T-cell (primary cell): ENCODE measurements around the gene TMEM200B. TPM values are rescaled to one million over a fixed set of nuclear protein-coding genes. Genes with fewer than 3 reads are reported as not detected.
"Not testable (repeated sequence)": the region's sequence is repeated elsewhere in the genome, so short reads cannot be mapped to it uniquely, and the experiment has no call there.

ENCODE experiments used
- ATAC-seq, 4 experiments: fragments of 200-7000 bp in 3 of 4; fragments of 150-1000 bp in 1 of 4; cut with Tn5 transposase; replicated peaks in 1 of 4; 1 replicate in 3 of 4; 2 replicates in 1 of 4; pipeline ENCODE4 v1.10.0; 2021; ENCODE audit warnings: moderate library complexity in 3 of 4, mild to moderate bottlenecking in 2 of 4, moderate number of reproducible peaks in 1 of 4
- CTCF ChIA-PET, 2 donors: fragments of 300-600 bp; sonication (Branson Sonifier 250); formaldehyde crosslinking; loops; one replicate each; lab custom pipeline; 2022; ENCODE audit warnings: antibody characterized with exemption in 2 of 2; lab: Charles Lee
- POLR2A ChIA-PET, 2 donors: fragments of 300-600 bp; sonication (Branson Sonifier 250); formaldehyde crosslinking; loops; one replicate each; lab custom pipeline; 2022; ENCODE audit warnings: antibody characterized with exemption in 2 of 2; lab: Charles Lee
- DNase-seq, 35 experiments: peaks; one replicate each; pipeline versions ENCODE4 v3.0.0 to v3.0.0-alpha.2; 2013 to 2023
- H3K27ac ChIP-seq: one replicate; pipeline ENCODE4 v1.5.1; 2013; ENCODE audit warnings: low read length
- H3K27me3 ChIP-seq, 2 experiments: replicated peaks in 1 of 2; 1 replicate in 1 of 2; 2 replicates in 1 of 2; pipeline versions ENCODE4 v1.6.1 to v1.7.0; 2013; ENCODE audit warnings: low read length in 1 of 2, mixed read lengths in 1 of 2; ENCODE audit not compliant: control insufficient read depth in 2 of 2, insufficient read depth in 2 of 2; ENCODE audit errors: extremely low read depth in 1 of 2
- H3K36me3 ChIP-seq, 2 donors: 1 replicate in 1 of 2; 2 replicates in 1 of 2; pipeline versions ENCODE4 v1.6.1 to v1.7.0; 2013; ENCODE audit warnings: low read length in 1 of 2; ENCODE audit not compliant: control insufficient read depth in 2 of 2, insufficient read depth in 1 of 2; ENCODE audit errors: extremely low read depth in 1 of 2
- H3K4me1 ChIP-seq, 2 experiments: 1 replicate in 1 of 2; 2 replicates in 1 of 2; pipeline versions ENCODE4 v1.6.1 to v1.7.0; 2013; ENCODE audit warnings: low read length in 2 of 2, mixed read lengths in 1 of 2; ENCODE audit not compliant: insufficient read depth in 2 of 2, control insufficient read depth in 1 of 2; ENCODE audit errors: extremely low read depth in 1 of 2
- H3K4me3 ChIP-seq, 2 donors: 1 replicate in 1 of 2; 2 replicates in 1 of 2; pipeline versions ENCODE4 v1.5.1 to v1.7.0; 2013; ENCODE audit warnings: mild to moderate bottlenecking in 2 of 2, low read length in 1 of 2, moderate library complexity in 1 of 2; ENCODE audit not compliant: control insufficient read depth in 1 of 2; ENCODE audit errors: extremely low read depth in 1 of 2
- H3K9me3 ChIP-seq: 2 replicates; pipeline ENCODE4 v1.7.0; 2013
- H3K27ac Mint-ChIP-seq, 2 donors: one replicate each; pipeline ENCODE4 v1.8.0; 2020 to 2021; ENCODE audit warnings: mild to moderate bottlenecking in 2 of 2, mixed read lengths in 2 of 2
- H3K27me3 Mint-ChIP-seq, 2 donors: one replicate each; pipeline ENCODE4 v1.8.0; 2021 to 2022; ENCODE audit warnings: mixed read lengths in 2 of 2
- H3K36me3 Mint-ChIP-seq: one replicate; pipeline ENCODE4 v1.8.0; 2021; ENCODE audit warnings: mixed read lengths
- H3K4me1 Mint-ChIP-seq, 3 donors: one replicate each; pipeline ENCODE4 v1.8.0; 2020 to 2022; ENCODE audit warnings: mixed read lengths in 3 of 3, mild to moderate bottlenecking in 1 of 3
- H3K4me3 Mint-ChIP-seq, 3 donors: one replicate each; pipeline ENCODE4 v1.8.0; 2020 to 2022; ENCODE audit warnings: mild to moderate bottlenecking in 3 of 3, mixed read lengths in 3 of 3, moderate library complexity in 3 of 3
- H3K9me3 Mint-ChIP-seq, 3 donors: one replicate each; pipeline ENCODE4 v1.8.0; 2020 to 2022; ENCODE audit warnings: mixed read lengths in 3 of 3
- WGBS: methylation state at CpG from one replicate; pipeline ENCODE4 v1.1.5; 2013; ENCODE audit warnings: missing lambda C conversion rate; ENCODE audit not compliant: insufficient coverage; 5-methylcytosine and 5-hydroxymethylcytosine counted together
- total RNA-seq, 35 experiments: library from RNA in 6 of 35; stranded (reverse) in 6 of 35; fragments of 120-200 nt in 1 of 35; gene quantifications; one replicate each; pipeline versions ENCODE4 v1.2.1 to v1.2.4 and lab custom pipeline; 2013 to 2026

The TMEM200B gene
- total RNA-seq, 5 donors from 2014 or later (not counting 1 experiment from before 2014, with no cell fraction given): 0.12 to 0.16 (median 0.16) TPM; not detected in 2

DNA sequence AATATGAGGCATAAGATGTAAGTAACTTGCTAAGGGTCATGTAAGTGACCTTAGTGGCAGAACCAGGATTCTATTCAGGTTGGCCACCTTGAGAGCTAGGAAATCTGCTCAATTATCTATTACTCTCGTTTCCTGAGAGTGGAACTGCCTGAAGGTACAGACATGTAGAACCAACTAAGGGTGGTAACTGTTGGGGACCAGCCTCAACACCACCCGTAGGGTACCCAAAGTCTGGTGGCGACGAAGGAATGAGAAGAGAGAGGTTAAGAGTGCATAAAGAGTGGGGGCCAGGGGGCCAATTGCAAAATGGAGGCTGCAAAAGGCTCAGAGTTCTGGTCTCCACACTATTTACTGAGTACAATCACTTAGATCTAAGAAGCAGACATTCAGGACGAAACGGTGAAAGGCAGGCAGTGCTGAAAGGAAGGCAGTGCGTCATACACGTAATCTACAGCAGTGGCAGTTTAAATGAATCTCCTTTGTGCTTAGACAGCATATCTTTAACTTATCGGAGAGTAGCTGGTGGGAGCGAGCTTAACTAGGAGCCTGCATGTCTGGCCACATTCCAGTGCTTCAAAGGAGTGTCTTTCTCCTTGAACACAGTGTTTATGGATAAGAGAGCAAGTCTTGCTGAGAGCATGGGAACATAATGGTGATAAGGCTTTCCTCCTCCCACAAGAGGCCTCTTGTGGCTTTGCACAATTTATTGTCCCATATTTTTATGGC is 33.0 kb upstream of the TMEM200B start:
- H3K9me3 Mint-ChIP-seq: no peaks in the 10 kb centered on the region
- ChIA-PET POLR2A (no interaction called here), CTCF (interaction anchor here in 1 of 2 donors (0.6 kb wide), 1 partner anchor 27 kb away, joined by 3 read pairs; no protein-coding TSS in a partner anchor)
- H3K4me3 Mint-ChIP-seq: no peak overlapping the region
- 97% methylated on average over 8 of the region's 10 CpGs for WGBS
- H3K27ac ChIP-seq: no peak overlapping the region
- no peaks in the 10 kb centered on the region for H3K27me3 ChIP-seq
- peaks cover 0 to 14% (median 10%) of the 10 kb centered on the region in 3 donors for H3K4me1 Mint-ChIP-seq
- no peaks in the 10 kb centered on the region for H3K9me3 ChIP-seq
- no peak for DNase-seq
- H3K27ac Mint-ChIP-seq: peak overlapping the region in 1 of 2 donors; percentile 5
- H3K4me3 ChIP-seq: no peak overlapping the region
- H3K4me1 ChIP-seq: no peaks in the 10 kb centered on the region
- no peaks in the 10 kb centered on the region for H3K27me3 Mint-ChIP-seq
- no peak for ATAC-seq
- H3K36me3 Mint-ChIP-seq: peaks cover 46% of the 10 kb centered on the region
- peaks cover 4 to 77% of the 10 kb centered on the region in 2 donors for H3K36me3 ChIP-seq

DNA sequence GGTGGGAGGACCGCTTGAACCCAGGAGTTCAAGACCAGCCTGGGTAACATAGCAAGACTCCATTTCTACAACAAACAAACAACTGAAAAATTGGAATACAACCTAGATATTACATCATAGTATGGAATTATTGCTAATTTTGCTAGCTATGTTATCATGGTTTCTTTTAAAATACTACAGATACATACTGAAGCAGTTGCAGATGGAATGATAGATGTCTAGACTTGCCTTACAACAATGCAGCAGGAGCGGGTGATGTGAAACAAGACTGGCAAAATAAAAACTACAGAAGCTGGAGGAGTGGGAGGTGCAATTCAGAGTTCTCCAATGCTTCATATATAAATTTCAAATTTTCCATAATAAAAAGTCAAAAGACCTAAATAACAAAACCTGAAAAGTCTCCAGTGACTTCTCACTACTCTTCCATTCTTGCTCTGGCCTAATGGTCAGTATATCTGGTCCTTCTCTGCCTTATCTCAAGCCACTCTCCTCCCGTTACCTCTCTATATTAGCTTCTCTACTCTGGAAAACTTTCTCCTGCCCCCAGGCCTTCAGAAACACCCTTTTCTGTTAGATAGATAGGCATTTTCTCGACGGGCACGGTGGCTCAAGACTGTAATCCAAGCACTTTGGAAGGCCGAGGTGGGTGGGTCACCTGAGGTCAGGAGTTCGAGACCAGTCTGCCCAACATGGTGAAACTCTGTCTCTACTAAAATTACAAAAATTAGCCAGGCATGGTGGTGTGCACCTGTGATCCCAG is 28.5 kb upstream of the TMEM200B start:
- peaks cover 67% of the 10 kb centered on the region for H3K36me3 Mint-ChIP-seq
- H3K9me3 Mint-ChIP-seq: no peaks in the 10 kb centered on the region
- ChIA-PET CTCF (no interaction called here), POLR2A (no interaction called here)
- Histone ChIP-seq H3K27me3 (no peaks in the 10 kb centered on the region), H3K4me1 (no peaks in the 10 kb centered on the region), H3K4me3 (no peak overlapping the region), H3K9me3 (no peaks in the 10 kb centered on the region), H3K36me3 (peaks cover 10 to 87% of the 10 kb centered on the region in 2 donors), H3K27ac (no peak overlapping the region)
- peaks cover 0 to 3% (median 3%) of the 10 kb centered on the region in 3 donors for H3K4me1 Mint-ChIP-seq
- H3K4me3 Mint-ChIP-seq: no peak overlapping the region
- no peaks in the 10 kb centered on the region for H3K27me3 Mint-ChIP-seq
- 80% methylated on average over 3 of the region's 8 CpGs for WGBS
- ATAC-seq: no peak
- no peak for DNase-seq
- H3K27ac Mint-ChIP-seq: no peak overlapping the region

- POLR2A ChIA-PET, H3K27ac ChIP-seq, DNase-seq, H3K4me3 ChIP-seq, H3K4me1 ChIP-seq, H3K9me3 ChIP-seq, H3K4me3 Mint-ChIP-seq, H3K27me3 ChIP-seq, H3K4me1 Mint-ChIP-seq, H3K9me3 Mint-ChIP-seq, ATAC-seq, H3K27ac Mint-ChIP-seq, CTCF ChIA-PET, H3K27me3 Mint-ChIP-seq: not testable (repeated sequence)
- 99% methylated on average over 7 of the region's 9 CpGs for WGBS
- H3K36me3 ChIP-seq: peaks cover 10 to 86% of the 10 kb centered on the region in 2 donors
- H3K36me3 Mint-ChIP-seq: peaks cover 76% of the 10 kb centered on the region
Observed at GRCh38 chr1:29150346-29150745, 26.6 kb upstream of the TMEM200B start.

- Mint-ChIP-seq H3K9me3 (no peaks in the 10 kb centered on the region), H3K27ac (no peak overlapping the region)
- WGBS: 98% methylated on average over 30 of the region's 35 CpGs
Observed at GRCh38 chr1:29148656-29149491, 25.2 kb upstream of the TMEM200B start.

GRCh38 chr1:29145739-29146437 is 22.2 kb upstream of the TMEM200B start:
- no peak overlapping the region for H3K27ac ChIP-seq
- ChIA-PET CTCF (no interaction called here), POLR2A (no interaction called here)
- no peaks in the 10 kb centered on the region for H3K27me3 ChIP-seq
- DNase-seq: no peak
- H3K36me3 Mint-ChIP-seq: peaks cover 56% of the 10 kb centered on the region
- H3K9me3 Mint-ChIP-seq: no peaks in the 10 kb centered on the region
- no peaks in the 10 kb centered on the region for H3K4me1 Mint-ChIP-seq
- 83% methylated on average over 7 of the region's 8 CpGs for WGBS
- H3K36me3 ChIP-seq: peaks cover 10 to 50% of the 10 kb centered on the region in 2 donors
- no peak overlapping the region for H3K4me3 ChIP-seq
- peak in 1 of 4 experiments; percentile 11 for ATAC-seq
- no peaks in the 10 kb centered on the region for H3K9me3 ChIP-seq
- no peak overlapping the region for H3K27ac Mint-ChIP-seq
- H3K4me3 Mint-ChIP-seq: no peak overlapping the region
- H3K4me1 ChIP-seq: no peaks in the 10 kb centered on the region
- H3K27me3 Mint-ChIP-seq: no peaks in the 10 kb centered on the region

More at GRCh38 chr1:29148656-29149491, 25.2 kb upstream of the TMEM200B start:
- ATAC-seq (no peak), DNase-seq (no peak)
- Mint-ChIP-seq H3K4me1 (no peaks in the 10 kb centered on the region), H3K27me3 (no peaks in the 10 kb centered on the region), H3K36me3 (peaks cover 74% of the 10 kb centered on the region), H3K4me3 (no peak overlapping the region)
- Histone ChIP-seq H3K9me3 (no peaks in the 10 kb centered on the region), H3K27me3 (no peaks in the 10 kb centered on the region), H3K36me3 (peaks cover 10 to 77% of the 10 kb centered on the region in 2 donors), H3K4me1 (no peaks in the 10 kb centered on the region), H3K4me3 (no peak overlapping the region), H3K27ac (no peak overlapping the region)
- CTCF ChIA-PET: no interaction called here
- POLR2A ChIA-PET: no interaction called here

DNA sequence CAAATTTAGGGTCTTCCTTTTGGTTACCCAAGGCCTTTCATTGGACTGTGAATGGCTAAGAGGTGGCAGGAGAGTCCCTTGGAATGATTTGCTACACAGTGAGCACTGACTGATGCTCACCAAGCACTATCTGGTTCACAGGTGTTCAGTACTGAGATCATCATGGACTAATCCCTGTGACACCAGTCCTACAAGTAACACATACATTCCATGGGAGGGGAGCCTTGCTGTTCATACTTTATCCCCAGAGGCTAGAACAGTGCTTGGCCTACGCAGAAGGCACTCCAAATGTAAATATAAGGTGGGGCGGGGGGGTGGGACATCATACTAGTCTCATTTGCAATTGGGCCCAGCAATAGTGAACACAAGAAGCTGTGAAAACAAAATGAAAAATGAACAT is 20.5 kb upstream of the TMEM200B start:
- Histone ChIP-seq H3K4me1 (no peaks in the 10 kb centered on the region), H3K27me3 (no peaks in the 10 kb centered on the region), H3K9me3 (no peaks in the 10 kb centered on the region), H3K36me3 (peaks cover 9 to 36% of the 10 kb centered on the region in 2 donors), H3K27ac (no peak overlapping the region), H3K4me3 (no peak overlapping the region)
- ChIA-PET POLR2A (no interaction called here), CTCF (no interaction called here)
- WGBS: no CpG with 5 or more reads among the region's 2 CpGs
- peaks cover 39% of the 10 kb centered on the region for H3K36me3 Mint-ChIP-seq
- no peaks in the 10 kb centered on the region for H3K9me3 Mint-ChIP-seq
- H3K27ac Mint-ChIP-seq: no peak overlapping the region
- no peaks in the 10 kb centered on the region for H3K27me3 Mint-ChIP-seq
- no peak overlapping the region for H3K4me3 Mint-ChIP-seq
- no peak for ATAC-seq
- no peak for DNase-seq
- H3K4me1 Mint-ChIP-seq: no peaks in the 10 kb centered on the region
